ENCODE results near the gene TIMM22.
A peak's percentile ranks its signal among the peaks of the same experiment; 100 is the strongest.
"Not testable (repeated sequence)": the region's sequence is repeated elsewhere in the genome, so short reads cannot be mapped to it uniquely, and the experiment has no call there.

TIMM22 gene

DNA sequence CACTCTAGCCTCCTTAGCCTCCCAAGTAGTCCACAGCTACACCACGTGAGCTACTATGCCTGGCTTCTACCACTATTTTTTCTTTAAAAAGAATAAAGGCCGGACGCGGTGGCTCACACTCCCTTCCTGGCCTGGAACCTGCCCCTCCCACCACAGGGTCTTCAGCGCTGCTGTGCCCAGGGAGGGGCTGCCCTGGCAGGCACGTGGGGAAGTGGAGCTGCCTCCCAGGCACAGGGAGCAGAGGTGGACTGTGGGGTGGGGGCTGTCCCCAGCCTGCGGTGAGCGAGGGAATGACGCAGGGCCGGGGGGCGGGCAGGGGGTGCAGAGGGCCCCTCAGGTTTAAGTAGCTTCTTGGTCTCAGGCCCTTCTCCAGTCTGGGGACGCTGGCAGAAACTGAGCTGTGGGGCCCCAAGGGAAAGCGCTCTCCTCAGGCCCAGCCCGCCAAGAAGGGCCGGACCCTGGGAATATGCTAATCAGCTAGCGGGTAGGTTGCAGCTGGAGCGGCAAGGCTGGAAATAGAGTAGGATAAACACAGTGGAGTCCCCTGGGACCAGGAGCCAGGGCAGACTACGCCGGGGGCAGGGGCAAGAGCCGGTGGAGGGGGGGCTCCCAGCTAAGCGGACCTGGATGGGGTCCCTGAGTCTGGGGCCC is 46.8 kb downstream of the TIMM22 start:
- DNase-seq = no peak

DNA sequence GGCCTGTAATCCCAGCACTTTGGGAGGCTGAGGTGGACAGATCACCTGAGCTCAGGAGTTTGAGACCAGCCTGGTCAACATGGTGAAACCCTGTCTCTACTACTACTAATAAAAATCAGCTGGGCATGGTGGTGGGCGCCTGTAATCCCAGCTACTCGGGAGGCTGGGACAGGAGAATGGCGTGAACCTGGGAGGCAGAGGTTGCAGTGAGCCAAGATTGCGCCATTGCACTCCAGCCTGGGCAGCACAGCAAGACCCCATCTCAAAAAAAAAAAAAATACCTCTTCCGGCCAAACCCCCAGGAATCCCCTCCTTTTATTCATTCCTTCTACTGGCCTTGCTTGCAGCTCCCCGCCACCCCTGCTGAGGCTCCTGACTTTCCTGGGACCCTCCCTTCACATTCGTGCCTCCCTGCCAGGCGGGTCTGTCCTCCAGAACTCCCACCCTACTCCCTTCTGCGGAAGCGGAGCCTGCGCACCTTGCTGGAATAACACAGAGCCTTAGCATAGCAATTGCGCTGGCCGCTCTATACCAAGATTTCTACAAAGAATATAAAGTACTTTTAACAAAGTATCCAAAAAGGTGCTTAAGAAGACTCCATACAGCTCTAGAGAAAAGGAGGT is 47.6 kb downstream of the TIMM22 start:
- not testable (repeated sequence) for DNase-seq

DNA sequence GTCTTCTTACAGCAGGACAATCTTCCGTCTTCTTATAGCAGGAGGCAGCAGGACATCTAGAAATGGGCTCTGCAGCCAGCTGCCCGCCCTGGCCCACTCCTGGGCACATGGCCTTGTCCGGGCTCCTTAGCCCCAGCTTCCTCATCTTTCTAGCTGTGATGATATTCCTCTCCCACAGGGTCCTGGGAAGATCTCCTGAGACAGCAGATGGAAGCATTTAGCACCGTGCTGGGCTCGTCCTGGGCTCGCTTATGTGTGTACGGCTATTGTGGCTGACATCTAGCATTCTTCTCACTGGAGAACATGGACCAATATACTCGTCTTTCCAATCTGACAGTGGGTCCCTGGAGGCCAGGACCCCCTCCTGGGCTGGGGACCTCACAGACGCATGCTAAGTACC is 48.5 kb downstream of the TIMM22 start:
- no peak for DNase-seq

DNA sequence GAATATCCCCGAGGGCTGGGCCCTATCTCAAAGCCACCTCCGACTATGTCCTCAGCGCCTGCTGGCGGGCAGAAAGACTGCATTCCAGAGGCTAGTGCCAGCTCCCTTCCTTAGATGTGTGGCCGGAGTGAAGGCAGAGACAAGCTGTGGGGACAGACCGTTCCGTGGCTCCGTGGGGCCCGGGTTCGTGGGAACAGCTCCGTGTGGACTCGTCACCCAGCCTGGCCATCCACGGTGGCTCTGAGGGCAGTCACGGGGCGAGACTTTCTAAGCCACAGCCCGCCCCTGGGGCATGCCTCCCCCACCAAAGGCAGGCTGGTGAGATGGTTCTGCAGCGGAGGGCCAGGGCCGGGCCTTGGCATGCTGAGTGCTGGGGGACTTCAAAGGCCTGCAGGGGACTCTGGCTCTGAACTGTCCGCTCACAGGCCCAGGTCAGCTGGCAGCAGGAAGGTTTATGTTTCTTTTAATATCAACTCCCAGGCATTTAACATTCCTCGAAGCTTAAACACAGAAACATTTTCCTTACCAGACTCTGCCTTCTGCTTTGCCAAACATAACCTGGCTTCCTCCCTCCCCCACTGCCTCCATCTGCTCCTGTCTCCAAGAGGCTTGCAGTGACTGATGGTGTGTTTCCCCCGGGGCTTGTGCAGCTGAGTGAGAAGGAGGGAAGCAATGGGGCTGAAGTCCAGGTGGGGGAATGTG is 50.4 kb downstream of the TIMM22 start:
- DNase-seq = peak in 1 of 2 experiments; percentile 77

DNA sequence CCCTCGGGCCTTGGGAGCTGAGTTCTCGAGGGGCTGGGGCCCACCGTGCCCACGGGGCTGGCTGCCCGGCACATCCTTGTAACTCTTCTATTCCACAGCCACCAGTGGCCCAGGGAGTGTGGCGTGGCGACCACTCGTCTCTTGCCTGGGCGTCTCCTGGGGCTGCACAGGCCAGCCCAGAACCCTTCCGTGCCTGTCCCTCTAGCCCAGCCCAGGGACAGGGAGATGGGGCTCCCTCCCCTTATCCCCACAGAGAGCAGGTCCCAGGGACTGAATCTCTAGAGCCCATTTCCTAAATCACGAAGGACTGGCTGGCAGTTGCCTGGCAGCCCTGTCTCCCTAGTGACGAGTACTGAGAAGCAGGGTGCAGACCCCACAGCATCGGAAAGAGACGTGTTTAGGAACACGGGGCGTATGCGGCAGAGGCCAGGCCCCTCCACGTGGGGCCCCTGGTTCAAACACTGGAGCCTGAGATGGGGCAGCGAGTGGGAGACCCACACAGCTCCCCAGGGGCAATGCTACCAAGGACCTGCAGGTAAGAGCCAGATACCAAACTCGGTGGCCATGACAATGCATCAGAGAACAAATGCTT is 51.0 kb downstream of the TIMM22 start:
- no peak for DNase-seq

DNA sequence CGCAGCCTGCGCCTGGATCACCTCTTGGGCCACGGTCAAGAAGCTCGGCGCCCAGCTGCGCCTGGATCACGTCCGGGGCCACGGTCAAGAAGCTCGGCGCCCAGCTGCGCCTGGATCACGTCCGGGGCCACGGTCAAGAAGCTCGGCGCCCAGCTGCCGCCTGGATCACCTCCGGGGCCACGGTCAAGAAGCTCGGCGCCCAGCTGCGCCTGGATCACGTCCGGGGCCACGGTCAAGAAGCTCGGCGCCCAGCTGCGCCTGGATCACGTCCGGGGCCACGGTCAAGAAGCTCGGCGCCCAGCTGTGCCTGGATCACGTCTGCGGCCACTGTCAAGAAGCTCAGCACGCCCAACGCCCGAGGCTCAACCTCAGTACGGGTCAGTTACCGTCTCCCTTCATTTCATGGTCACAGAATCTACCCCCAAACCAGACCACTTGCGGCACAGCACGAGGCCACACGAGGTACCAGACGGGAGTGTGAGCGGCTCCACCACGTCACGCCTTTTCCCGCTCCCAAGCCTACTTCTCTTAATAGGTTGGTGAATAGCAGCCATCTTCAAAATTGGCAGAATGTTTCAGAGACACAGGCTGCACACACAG is 51.7 kb downstream of the TIMM22 start:
- not testable (repeated sequence) for DNase-seq

DNA sequence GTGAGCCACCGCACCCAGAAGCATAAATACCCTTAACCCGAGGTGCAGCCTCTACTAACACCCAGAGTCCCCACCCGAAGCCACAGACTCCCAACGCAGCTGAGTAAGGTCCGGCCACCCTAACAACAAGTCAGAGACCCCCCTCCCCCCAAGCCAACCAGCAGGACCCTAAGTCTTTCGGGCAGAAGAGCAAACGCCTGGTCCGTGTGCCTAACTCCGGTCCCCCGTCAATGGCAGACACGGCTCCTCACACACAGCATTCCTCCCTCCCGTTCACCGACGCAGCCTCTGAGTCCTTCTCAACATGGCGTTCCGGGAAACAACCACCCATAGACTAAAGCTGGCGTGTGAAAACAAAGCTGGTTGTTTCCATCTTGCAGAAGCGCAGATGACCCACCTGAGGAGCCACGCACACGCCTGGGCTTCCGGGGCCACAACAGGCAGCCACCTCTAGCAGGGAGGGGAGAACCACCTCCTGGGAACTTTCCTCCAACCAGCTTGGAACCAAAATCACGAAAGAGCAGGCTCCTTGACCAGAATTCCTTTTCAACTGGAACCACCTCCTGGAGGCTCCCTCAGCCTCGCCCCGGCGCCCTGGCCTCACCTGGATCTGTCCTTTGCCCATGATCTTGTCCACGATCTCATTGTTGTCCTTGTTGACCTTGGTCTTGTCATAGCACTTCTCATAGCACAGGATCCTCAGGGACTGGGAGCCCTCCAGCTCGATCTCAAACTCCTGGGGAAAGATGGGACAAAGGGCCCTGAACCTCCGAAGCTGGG is 52.7 kb downstream of the TIMM22 start:
- DNase-seq = no peak

DNA sequence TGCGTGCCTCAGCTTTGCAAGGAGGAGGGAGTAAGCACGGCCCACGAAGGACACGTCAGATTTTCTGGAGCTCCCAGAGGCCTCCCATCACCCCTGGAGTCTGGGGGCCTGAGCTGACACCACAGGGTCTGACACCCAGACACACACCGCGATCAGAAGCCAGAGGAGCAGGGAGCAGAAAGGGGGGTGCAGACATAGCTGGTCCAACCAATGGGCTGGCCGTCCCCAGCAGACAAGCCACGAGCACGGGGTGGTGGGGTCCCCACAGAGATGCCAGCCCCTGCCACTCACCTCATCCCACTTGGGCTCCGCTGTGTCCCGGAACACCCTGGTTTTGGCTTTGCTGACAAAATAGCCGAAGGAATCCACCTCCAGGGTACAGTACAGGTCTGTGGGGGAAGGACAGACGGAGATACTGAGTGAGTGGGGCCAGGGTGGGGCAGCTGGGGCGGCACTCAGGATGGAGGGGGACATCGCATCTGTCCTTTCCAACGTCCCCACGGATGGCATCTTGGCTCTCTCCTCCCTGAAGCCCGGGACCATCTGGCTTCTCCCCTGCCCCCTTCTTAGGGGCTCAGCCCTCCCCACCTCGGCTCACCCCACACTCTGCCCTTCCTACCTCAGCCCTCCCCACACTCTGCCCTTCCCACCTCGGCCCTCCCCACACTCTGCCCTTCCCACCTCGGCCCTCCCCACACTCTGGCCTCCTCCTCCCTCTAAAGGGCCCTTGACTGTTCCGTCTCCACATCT is 53.5 kb downstream of the TIMM22 start:
- DNase-seq = no peak

DNA sequence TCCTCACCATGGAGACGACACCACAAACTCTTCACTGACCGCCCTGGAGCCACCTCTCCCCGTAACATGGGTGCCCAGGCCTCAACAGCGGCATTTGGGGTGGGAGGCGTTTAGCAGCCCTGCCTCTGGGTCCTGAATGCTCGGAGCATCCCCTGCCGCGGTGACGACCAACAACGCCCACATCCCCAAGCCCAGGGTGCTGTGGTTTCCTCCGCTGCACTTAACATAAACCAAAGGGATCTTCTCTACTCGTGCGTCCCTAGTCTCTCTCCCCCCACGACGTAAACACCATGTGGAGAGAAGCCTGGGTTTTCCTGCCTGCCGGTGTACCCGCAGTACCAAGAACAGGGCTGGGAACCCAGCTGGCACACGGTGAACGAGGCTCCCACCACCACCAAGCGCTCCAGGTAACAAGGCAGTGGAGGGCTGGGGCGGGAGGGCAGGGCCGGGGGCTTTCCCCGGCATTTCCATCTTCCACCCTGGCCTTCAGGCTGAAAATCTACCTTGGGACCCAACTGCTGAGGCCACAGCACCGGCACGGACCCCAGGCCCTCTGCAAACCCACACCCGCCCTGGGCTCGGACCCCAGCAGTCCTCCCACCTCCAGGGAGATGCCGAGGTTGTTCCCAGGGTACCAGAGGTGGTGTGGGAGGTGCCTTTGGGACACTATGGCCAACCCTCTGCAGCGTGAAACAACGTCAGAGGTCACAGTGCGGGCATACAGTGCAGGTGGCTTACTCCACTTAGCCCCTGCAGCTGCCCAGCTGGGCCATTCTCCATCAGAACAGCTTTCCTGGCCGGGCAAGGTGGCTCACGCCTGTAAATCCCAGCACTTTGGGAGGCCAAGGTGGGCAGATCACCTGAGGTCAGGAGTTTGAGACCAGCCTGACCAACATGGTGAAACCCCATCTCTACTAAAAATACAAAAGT is 54.3 kb downstream of the TIMM22 start:
- no peak for DNase-seq

Measured in NCI-H446 (cell line).